Neural progenitor cell (in vitro differentiated cells): ENCODE results near the gene PAM16. TPM values are rescaled to one million over a fixed set of nuclear protein-coding genes. Genes with fewer than 3 reads are reported as not detected.
A peak's percentile ranks its signal among the peaks of the same experiment; 100 is the strongest.

Source experiments
- DNase-seq: peaks from one replicate; pipeline ENCODE4 v3.0.0-alpha.2; 2016; ENCODE audit warnings: low spot score
- H2AFZ ChIP-seq: fragments of 200-600 bp; sonication (generic); replicated peaks from 2 replicates; pipeline ENCODE4 v1.6.1; 2016; ENCODE audit warnings: antibody characterized with exemption
- H3F3A ChIP-seq: fragments of 200-600 bp; sonication (generic); 2 replicates; pipeline ENCODE4 v1.6.1; 2016; ENCODE audit warnings: antibody characterized with exemption, low read depth
- H3K27ac ChIP-seq: fragments of 200-600 bp; sonication (generic); 2 replicates; pipeline ENCODE4 v1.5.1; 2016; ENCODE audit warnings: mild to moderate bottlenecking
- H3K27me3 ChIP-seq: fragments of 200-600 bp; sonication (generic); 2 replicates; pipeline ENCODE4 v1.6.1; 2016; ENCODE audit warnings: mild to moderate bottlenecking, moderate library complexity
- H3K36me3 ChIP-seq: fragments of 200-600 bp; sonication (generic); 2 replicates; pipeline ENCODE4 v1.5.1; 2016
- H3K4me1 ChIP-seq: fragments of 200-600 bp; sonication (generic); 2 replicates; pipeline ENCODE4 v1.6.1; 2016; ENCODE audit warnings: mixed run types
- H3K4me2 ChIP-seq: fragments of 200-600 bp; sonication (generic); 2 replicates; pipeline ENCODE4 v1.6.1; 2016
- H3K4me3 ChIP-seq: fragments of 200-600 bp; sonication (generic); 2 replicates; pipeline ENCODE4 v1.5.1; 2016
- H3K79me2 ChIP-seq: fragments of 200-600 bp; sonication (generic); 2 replicates; pipeline ENCODE4 v1.6.1; 2016; ENCODE audit warnings: low read depth
- H3K9ac ChIP-seq: fragments of 200-600 bp; sonication (generic); 2 replicates; pipeline ENCODE4 v1.6.1; 2016
- H3K9me3 ChIP-seq: fragments of 200-600 bp; sonication (generic); 2 replicates; pipeline ENCODE4 v1.5.1; 2016; ENCODE audit warnings: low read depth
- H4K20me1 ChIP-seq: fragments of 200-600 bp; sonication (generic); 2 replicates; pipeline ENCODE4 v1.6.1; 2016; ENCODE audit warnings: low read depth
- H3K27ac Mint-ChIP-seq: 3 replicates; pipeline ENCODE4 v1.8.0; 2021; ENCODE audit warnings: mixed read lengths
- H3K27me3 Mint-ChIP-seq: 2 replicates; pipeline ENCODE4 v1.8.0; 2022; ENCODE audit warnings: low read depth, mild to moderate bottlenecking, inconsistent platforms, moderate library complexity, mixed read lengths; ENCODE audit not compliant: insufficient read depth
- H3K36me3 Mint-ChIP-seq: 3 replicates; pipeline ENCODE4 v1.8.0; 2021; ENCODE audit warnings: mixed read lengths
- H3K4me1 Mint-ChIP-seq: 3 replicates; pipeline ENCODE4 v1.8.0; 2021; ENCODE audit warnings: mixed read lengths
- H3K4me3 Mint-ChIP-seq: 3 replicates; pipeline ENCODE4 v1.8.0; 2021; ENCODE audit warnings: mild to moderate bottlenecking, moderate library complexity, mixed read lengths
- H3K9me3 Mint-ChIP-seq: 3 replicates; pipeline ENCODE4 v1.8.0; 2020; ENCODE audit warnings: mixed read lengths
- EZH2 ChIP-seq: fragments of 200-600 bp; sonication (generic); IDR thresholded peaks from 2 replicates; pipeline ENCODE4 v1.6.1; 2017; ENCODE audit warnings: antibody characterized with exemption, mild to moderate bottlenecking, moderate library complexity
- EZH2phosphoT487 ChIP-seq: fragments of 200-600 bp; sonication (generic); IDR thresholded peaks from 2 replicates; pipeline ENCODE4 v1.6.1; 2017; ENCODE audit warnings: antibody characterized with exemption
- total RNA-seq: library from RNA; depleted of rRNA; stranded (reverse); fragments of >200 nt; gene quantifications from 2 replicates; pipeline ENCODE4 v1.2.3, GENCODE V29; 2015; ENCODE audit warnings: low replicate concordance
- TF ChIP-seq, protein P1 (sequence below): fragments of 200-600 bp; sonication (generic); IDR thresholded peaks from 2 replicates; pipeline ENCODE4 v1.5.1; 2017; ENCODE audit warnings: antibody characterized with exemption, mild to moderate bottlenecking

PAM16 gene
- total RNA-seq, 1 donor from 2014 or later: 17.0 TPM

DNA sequence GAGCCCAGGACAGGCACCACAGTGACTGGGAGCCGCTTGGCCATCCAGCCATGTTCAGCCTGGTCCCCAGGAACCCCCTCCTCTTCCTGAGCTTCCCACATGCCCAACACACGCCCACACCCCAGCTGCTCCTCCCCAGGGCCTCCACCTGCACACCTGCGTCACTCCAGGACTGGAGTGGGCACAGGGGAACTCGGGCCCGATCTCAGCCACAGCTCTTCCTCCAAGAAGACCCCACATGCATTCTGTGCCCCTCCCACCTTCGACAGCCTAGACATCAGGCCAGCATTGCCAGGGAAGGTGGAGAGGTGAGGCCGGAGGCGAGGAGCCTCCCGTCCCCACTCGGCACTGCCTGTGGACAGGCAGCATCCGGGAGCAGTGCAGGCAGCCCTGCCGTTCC is 14.5 kb upstream of the PAM16 start:
- H3K9ac ChIP-seq: no peak overlapping the region
- no peak overlapping the region for H3K4me3 Mint-ChIP-seq
- no peak for TF ChIP-seq EZH2phosphoT487
- TF ChIP-seq, protein P1, sequence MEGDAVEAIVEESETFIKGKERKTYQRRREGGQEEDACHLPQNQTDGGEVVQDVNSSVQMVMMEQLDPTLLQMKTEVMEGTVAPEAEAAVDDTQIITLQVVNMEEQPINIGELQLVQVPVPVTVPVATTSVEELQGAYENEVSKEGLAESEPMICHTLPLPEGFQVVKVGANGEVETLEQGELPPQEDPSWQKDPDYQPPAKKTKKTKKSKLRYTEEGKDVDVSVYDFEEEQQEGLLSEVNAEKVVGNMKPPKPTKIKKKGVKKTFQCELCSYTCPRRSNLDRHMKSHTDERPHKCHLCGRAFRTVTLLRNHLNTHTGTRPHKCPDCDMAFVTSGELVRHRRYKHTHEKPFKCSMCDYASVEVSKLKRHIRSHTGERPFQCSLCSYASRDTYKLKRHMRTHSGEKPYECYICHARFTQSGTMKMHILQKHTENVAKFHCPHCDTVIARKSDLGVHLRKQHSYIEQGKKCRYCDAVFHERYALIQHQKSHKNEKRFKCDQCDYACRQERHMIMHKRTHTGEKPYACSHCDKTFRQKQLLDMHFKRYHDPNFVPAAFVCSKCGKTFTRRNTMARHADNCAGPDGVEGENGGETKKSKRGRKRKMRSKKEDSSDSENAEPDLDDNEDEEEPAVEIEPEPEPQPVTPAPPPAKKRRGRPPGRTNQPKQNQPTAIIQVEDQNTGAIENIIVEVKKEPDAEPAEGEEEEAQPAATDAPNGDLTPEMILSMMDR: no peak
- no peak for TF ChIP-seq EZH2
- H3K4me1 Mint-ChIP-seq: peaks cover 11% of the 10 kb centered on the region
- no peak overlapping the region for H3K27ac ChIP-seq
- H3K27me3 ChIP-seq: no peaks in the 10 kb centered on the region
- no peak overlapping the region for H3K4me2 ChIP-seq
- H3K9me3 ChIP-seq: no peaks in the 10 kb centered on the region
- H3K4me1 ChIP-seq: no peaks in the 10 kb centered on the region
- H4K20me1 ChIP-seq: peaks cover 3% of the 10 kb centered on the region
- peaks cover 8% of the 10 kb centered on the region for H3K27me3 Mint-ChIP-seq
- peak overlapping the region; percentile 63 for H3K27ac Mint-ChIP-seq
- peaks cover 2% of the 10 kb centered on the region for H3K36me3 Mint-ChIP-seq
- no peak overlapping the region for H3K4me3 ChIP-seq
- no peaks in the 10 kb centered on the region for H3K79me2 ChIP-seq
- DNase-seq: no peak
- H2AFZ ChIP-seq: no peak overlapping the region
- H3F3A ChIP-seq: no peaks in the 10 kb centered on the region
- no peaks in the 10 kb centered on the region for H3K36me3 ChIP-seq
- H3K9me3 Mint-ChIP-seq: no peaks in the 10 kb centered on the region

DNA sequence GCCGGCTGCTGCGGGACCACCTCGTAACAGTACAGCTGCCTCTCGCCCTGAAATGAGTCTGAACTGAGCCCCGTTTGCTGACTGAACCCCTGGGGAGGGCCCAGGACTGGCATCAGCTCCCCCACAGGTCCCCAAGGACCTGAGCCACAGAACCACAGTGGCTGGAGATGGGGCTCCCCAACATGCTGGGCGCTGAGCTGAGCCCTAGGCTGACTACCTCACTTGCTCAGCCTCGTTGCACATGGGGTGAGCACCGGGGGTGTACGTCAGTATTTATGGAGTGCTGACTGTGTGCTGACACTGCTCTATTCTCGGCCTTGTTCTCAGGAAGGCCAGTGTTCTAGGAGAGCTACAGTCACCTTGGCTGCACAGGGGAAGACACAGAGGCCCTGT is 13.9 kb upstream of the PAM16 start:
- DNase-seq: no peak
- Histone ChIP-seq H3K4me3 (no peak overlapping the region), H3K36me3 (no peaks in the 10 kb centered on the region), H3F3A (no peaks in the 10 kb centered on the region), H3K27me3 (no peaks in the 10 kb centered on the region), H4K20me1 (no peaks in the 10 kb centered on the region), H3K79me2 (no peaks in the 10 kb centered on the region), H3K4me1 (no peaks in the 10 kb centered on the region), H3K4me2 (no peak overlapping the region), H3K9ac (no peak overlapping the region), H2AFZ (no peak overlapping the region), H3K9me3 (no peaks in the 10 kb centered on the region), H3K27ac (no peak overlapping the region)
- Mint-ChIP-seq H3K4me1 (peaks cover 11% of the 10 kb centered on the region), H3K9me3 (no peaks in the 10 kb centered on the region), H3K27me3 (peaks cover 8% of the 10 kb centered on the region), H3K27ac (no peak overlapping the region), H3K4me3 (no peak overlapping the region), H3K36me3 (peaks cover 2% of the 10 kb centered on the region)
- no peak for TF ChIP-seq EZH2phosphoT487
- TF ChIP-seq, protein P1: no peak
- no peak for TF ChIP-seq EZH2

DNA sequence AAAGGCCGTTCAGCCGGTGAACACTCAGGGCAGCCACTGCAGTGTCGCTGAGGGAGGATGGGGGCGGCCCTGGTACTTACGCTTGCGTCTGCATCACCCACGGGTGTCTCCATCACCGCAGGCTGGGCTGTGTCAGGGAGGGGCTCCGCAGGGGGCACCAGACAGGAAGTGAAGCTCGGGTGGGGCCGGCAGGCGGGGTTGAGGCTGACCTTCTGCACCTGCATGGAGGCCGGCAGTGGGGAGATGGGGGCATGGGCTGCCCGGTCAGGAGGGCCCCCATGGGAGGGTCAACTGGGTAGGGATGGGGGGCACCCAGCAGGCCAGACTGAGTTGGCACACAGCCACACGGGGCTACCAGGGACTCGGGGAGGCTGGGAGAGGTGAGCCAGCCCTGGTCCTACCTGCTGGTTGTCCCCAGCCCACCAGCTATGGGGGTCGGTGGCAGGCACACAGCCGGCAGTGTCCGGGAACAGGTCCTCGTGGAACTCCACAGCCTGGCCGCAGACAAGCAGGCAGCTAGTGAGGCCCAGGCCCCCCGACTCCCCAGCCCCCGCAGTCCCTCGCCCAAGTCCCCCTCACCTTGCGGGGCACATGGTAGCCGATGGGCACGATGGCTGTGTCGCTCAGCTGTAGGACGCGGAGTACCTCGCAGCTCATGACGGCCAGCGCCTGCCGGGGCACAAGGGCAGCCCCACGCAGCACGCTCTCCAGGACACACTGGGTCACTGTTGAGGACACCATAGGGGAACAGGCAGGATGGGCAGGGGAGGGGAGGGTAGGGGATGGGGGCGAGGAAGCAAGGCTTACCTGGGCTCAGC is 13.3 kb upstream of the PAM16 start:
- Histone ChIP-seq H3K4me1 (no peaks in the 10 kb centered on the region), H3K4me2 (no peak overlapping the region), H3K4me3 (no peak overlapping the region), H4K20me1 (no peaks in the 10 kb centered on the region), H3K27ac (no peak overlapping the region), H3K9ac (no peak overlapping the region), H3F3A (no peaks in the 10 kb centered on the region), H3K36me3 (no peaks in the 10 kb centered on the region), H3K9me3 (no peaks in the 10 kb centered on the region), H2AFZ (no peak overlapping the region), H3K27me3 (no peaks in the 10 kb centered on the region), H3K79me2 (no peaks in the 10 kb centered on the region)
- H3K9me3 Mint-ChIP-seq: no peaks in the 10 kb centered on the region
- TF ChIP-seq, protein P1: no peak
- TF ChIP-seq EZH2: no peak
- no peak for TF ChIP-seq EZH2phosphoT487
- peaks cover 11% of the 10 kb centered on the region for H3K4me1 Mint-ChIP-seq
- no peak for DNase-seq
- no peak overlapping the region for H3K4me3 Mint-ChIP-seq
- H3K27me3 Mint-ChIP-seq: peaks cover 8% of the 10 kb centered on the region
- no peak overlapping the region for H3K27ac Mint-ChIP-seq
- peaks cover 2% of the 10 kb centered on the region for H3K36me3 Mint-ChIP-seq
